Spleen (tissue), 13 donors: ENCODE data around the gene TIPARP. TPM values are rescaled to one million over a fixed set of nuclear protein-coding genes. Genes with fewer than 3 reads are reported as not detected.

Experiments
- DNase-seq: peaks from one replicate; pipeline ENCODE4 v3.0.0-alpha.2; 2020
- H3K27ac ChIP-seq, 8 donors: fragments of 200-600 bp; sonication (generic) in 7 of 8; 1 replicate in 4 of 8; 2 replicates in 4 of 8; pipeline versions ENCODE4 v1.5.0 to v1.8.0; 2016 to 2021; ENCODE audit warnings: inconsistent platforms in 4 of 8, mild to moderate bottlenecking in 4 of 8, moderate library complexity in 1 of 8
- H3K27me3 ChIP-seq, 7 donors: fragments of 200-600 bp; sonication (generic) in 6 of 7; replicated peaks in 1 of 7; 1 replicate in 4 of 7; 2 replicates in 3 of 7; pipeline versions ENCODE4 v1.5.0 to v1.8.0; 2016 to 2021; ENCODE audit warnings: inconsistent platforms in 3 of 7, mild to moderate bottlenecking in 1 of 7
- H3K36me3 ChIP-seq, 6 donors: fragments of 200-600 bp; sonication (generic) in 5 of 6; 1 replicate in 4 of 6; 2 replicates in 2 of 6; pipeline versions ENCODE4 v1.5.0 to v1.8.0; 2016 to 2021; ENCODE audit warnings: inconsistent platforms in 2 of 6
- H3K4me1 ChIP-seq, 6 donors: fragments of 200-600 bp; sonication (generic) in 5 of 6; 1 replicate in 3 of 6; 2 replicates in 3 of 6; pipeline versions ENCODE4 v1.5.0 to v1.8.0; 2016 to 2021; ENCODE audit warnings: inconsistent platforms in 3 of 6
- H3K4me3 ChIP-seq, 8 donors: fragments of 200-600 bp; sonication (generic) in 7 of 8; 1 replicate in 4 of 8; 2 replicates in 4 of 8; pipeline versions ENCODE4 v1.5.0 to v1.8.0; 2016 to 2021; ENCODE audit warnings: inconsistent platforms in 4 of 8, mild to moderate bottlenecking in 4 of 8, moderate library complexity in 2 of 8
- H3K9me3 ChIP-seq, 8 donors: fragments of 200-600 bp; sonication (generic) in 7 of 8; 1 replicate in 4 of 8; 2 replicates in 4 of 8; pipeline versions ENCODE4 v1.5.0 to v1.8.0; 2016 to 2021; ENCODE audit warnings: inconsistent platforms in 4 of 8
- POLR2A ChIP-seq, 3 donors: fragments of 450-650 bp; IDR thresholded peaks; one replicate each; pipeline ENCODE4 v1.5.1; 2017; ENCODE audit warnings: antibody characterized with exemption in 3 of 3, mild to moderate bottlenecking in 1 of 3
- POLR2AphosphoS5 ChIP-seq, 3 donors: sonication (generic); formaldehyde crosslinking; IDR thresholded peaks; one replicate each; pipeline ENCODE4 v1.5.1; 2017; ENCODE audit warnings: antibody characterized with exemption in 3 of 3
- WGBS, 5 donors: extraction: QIAGEN DNeasy Blood & Tissue Kit in 3 of 5; methylation state at CpG; one replicate each; pipeline versions ENCODE4 v1.1.5 to v1.1.7; 2013 to 2018; 5-methylcytosine and 5-hydroxymethylcytosine counted together
- intact Hi-C: fragments of 100-400 bp; cut with DNase I; formaldehyde crosslinking; loops from one replicate; pipeline ENCODE4 v1.15.0; 2023; ENCODE audit warnings: low total_unique reads
- long read RNA-seq, 2 donors: transcript quantifications; one replicate each; lab custom pipeline, GENCODE V29; 2026
- polyA plus RNA-seq, 3 donors: library from polyadenylated mRNA; stranded (reverse); fragments of 200-250 nt; gene quantifications; one replicate each; pipeline ENCODE4 v1.2.1, GENCODE V29; 2013
- total RNA-seq, 7 donors: library from RNA; depleted of rRNA in 3 of 7; stranded (reverse); fragments of >200 nt in 3 of 7; fragmentation: NEBNext Ultra II Directional in 4 of 7; extraction: Animal tissue kit (Norgen Biotek cat#: 25700) in 4 of 7; gene quantifications; one replicate each; pipeline versions ENCODE4 v1.1.0 to v1.2.1, GENCODE V29; 2016 to 2021
- TF ChIP-seq, protein P1 (sequence below), 11 experiments: fragments of 200-600 bp in 7 of 11; fragments of 450-650 bp in 4 of 11; sonication (generic) in 4 of 11; IDR thresholded peaks in 8 of 11; conservative IDR thresholded peaks in 3 of 11; 1 replicate in 7 of 11; 2 replicates in 4 of 11; pipeline versions ENCODE4 v1.4.0 to v1.8.0; 2016 to 2021; ENCODE audit warnings: antibody characterized with exemption in 11 of 11, inconsistent platforms in 4 of 11, mild to moderate bottlenecking in 1 of 11
- donor health status: healthy with polysubstance abuse.
- donor health status: DM: no; HTN: no; CAD: no; lungs with moderate emphysema.
- donor health status: DM: no; HTN: no; CAD: no.
- donor health status: Bipolar disorder and iron deficiency.
- donor health status: healthy.
- donor health status: DM: no; HTN: no; CAD: no.
- donor health status: DM: yes; HTN: yes; CAD: no.

The TIPARP gene, protein sequence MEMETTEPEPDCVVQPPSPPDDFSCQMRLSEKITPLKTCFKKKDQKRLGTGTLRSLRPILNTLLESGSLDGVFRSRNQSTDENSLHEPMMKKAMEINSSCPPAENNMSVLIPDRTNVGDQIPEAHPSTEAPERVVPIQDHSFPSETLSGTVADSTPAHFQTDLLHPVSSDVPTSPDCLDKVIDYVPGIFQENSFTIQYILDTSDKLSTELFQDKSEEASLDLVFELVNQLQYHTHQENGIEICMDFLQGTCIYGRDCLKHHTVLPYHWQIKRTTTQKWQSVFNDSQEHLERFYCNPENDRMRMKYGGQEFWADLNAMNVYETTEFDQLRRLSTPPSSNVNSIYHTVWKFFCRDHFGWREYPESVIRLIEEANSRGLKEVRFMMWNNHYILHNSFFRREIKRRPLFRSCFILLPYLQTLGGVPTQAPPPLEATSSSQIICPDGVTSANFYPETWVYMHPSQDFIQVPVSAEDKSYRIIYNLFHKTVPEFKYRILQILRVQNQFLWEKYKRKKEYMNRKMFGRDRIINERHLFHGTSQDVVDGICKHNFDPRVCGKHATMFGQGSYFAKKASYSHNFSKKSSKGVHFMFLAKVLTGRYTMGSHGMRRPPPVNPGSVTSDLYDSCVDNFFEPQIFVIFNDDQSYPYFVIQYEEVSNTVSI
- total RNA-seq (10 to 100 TPM; 18.9 to 39.8 (median 29.7) TPM), polyA plus RNA-seq (1 to 10 TPM; 4.5 to 8.2 (median 7.3) TPM)
- long read RNA-seq, donor 1, full-length matches to known transcripts: 3 of 3 reads
- long read RNA-seq, donor 1, partial matches to known transcripts: 0 of 3 reads
- long read RNA-seq, donor 1, other reads (novel, unspliced or antisense): 0 of 3 reads
- long read RNA-seq, donor 2, full-length matches to known transcripts: 1 of 1 reads
- long read RNA-seq, donor 2, partial matches to known transcripts: 0 of 1 reads
- long read RNA-seq, donor 2, other reads (novel, unspliced or antisense): 0 of 1 reads

DNA sequence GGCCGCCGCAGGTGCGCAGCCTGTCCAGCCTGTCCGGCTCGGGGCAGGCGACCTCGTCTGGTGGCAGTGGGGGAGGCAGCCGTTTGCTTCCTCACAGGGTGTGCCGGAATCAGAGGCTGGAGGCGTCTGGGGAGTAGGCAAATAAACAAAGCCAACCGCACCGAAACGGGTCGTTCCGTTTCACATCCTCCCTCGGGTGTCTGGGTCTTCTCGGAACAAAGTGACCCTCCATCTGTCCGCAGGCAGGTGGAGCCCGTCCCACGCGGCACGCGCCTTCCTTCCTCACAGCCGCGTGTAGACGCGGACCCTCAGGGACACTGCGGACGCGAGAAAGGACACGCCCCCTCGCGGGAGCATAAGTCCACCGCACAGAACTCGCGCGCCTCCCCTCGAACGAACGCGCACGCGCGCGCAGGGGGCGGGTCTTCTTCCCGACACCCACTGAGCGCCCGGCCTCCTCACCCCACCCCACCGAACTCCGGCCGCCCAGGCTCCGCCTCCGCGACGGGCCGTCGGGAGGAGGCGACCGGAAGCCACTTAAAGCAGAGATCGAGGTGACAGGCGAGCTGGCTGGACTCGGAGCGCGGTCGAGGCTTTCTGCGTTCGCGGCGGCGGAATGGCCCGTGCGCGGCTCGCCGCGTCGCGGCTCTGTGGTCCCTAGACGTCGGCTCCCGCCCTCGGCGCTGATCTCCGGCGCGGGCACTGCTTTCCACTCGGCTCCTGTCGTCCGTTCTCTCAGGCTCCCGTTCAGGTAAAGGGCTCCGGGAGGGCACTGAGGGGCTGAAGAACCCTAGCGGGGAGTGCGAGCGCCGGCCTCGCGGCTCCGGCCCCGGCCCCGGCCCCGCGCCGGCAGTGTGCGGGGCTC lies at the start of gene TIPARP:
Gene TIPARP (plus strand): TSS at position 545 of the 865 bp plus-strand sequence. CDS start 3,108 bp downstream, outside the sequence.
- intact Hi-C loops: loop anchor here (5.0 to 10.0 kb wide), 4 partner anchors 119 to 461 kb away; partner anchors contain the start of gene SSR3
- WGBS, 5 donors: 0 to 1% (median 0%) methylated on average over 48 to 105 of the region's 105 CpGs

DNA sequence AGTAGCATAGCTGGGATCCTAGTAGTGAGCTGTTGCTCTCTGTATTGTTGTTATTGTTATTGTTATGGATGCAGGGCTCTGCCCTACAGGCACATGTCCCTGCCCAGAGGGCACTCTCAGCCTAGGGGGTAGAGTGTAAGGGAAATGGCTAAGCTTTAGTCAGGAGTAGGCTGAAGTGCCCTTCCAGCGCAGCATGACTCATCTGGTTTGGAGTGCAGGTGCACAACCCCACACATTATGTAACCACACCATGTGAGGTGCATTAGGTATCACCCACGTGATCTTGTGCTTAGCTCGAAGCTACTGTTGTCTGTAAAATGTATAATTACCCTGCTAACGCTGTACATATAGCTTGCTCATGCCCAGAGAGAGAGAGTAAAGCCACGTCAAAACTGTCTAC lies 48.3 kb upstream of the TIPARP start:
- H3K27me3 ChIP-seq: no peaks in the 10 kb centered on the region

More for the DNA sequence above, at the start of gene TIPARP:
- Histone ChIP-seq H3K36me3 (peaks cover 0 to 18% (median 8%) of the 10 kb centered on the region in 6 donors), H3K27me3 (no peaks in the 10 kb centered on the region), H3K4me3 (peak within 1 kb of the TSS; percentile 76 to 86 (median 82)), H3K4me1 (peaks cover 12 to 62% (median 40%) of the 10 kb centered on the region in 6 donors), H3K27ac (peak within 1 kb of the TSS; percentile 85 to 99 (median 98)), H3K9me3 (no peaks in the 10 kb centered on the region)
- peak; percentile 75 to 98 (median 93) for TF ChIP-seq POLR2A (IDR thresholded peaks at IDR 0.05)
- TF ChIP-seq, protein P1, sequence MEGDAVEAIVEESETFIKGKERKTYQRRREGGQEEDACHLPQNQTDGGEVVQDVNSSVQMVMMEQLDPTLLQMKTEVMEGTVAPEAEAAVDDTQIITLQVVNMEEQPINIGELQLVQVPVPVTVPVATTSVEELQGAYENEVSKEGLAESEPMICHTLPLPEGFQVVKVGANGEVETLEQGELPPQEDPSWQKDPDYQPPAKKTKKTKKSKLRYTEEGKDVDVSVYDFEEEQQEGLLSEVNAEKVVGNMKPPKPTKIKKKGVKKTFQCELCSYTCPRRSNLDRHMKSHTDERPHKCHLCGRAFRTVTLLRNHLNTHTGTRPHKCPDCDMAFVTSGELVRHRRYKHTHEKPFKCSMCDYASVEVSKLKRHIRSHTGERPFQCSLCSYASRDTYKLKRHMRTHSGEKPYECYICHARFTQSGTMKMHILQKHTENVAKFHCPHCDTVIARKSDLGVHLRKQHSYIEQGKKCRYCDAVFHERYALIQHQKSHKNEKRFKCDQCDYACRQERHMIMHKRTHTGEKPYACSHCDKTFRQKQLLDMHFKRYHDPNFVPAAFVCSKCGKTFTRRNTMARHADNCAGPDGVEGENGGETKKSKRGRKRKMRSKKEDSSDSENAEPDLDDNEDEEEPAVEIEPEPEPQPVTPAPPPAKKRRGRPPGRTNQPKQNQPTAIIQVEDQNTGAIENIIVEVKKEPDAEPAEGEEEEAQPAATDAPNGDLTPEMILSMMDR (IDR thresholded peaks at IDR 0.05 in 8 of 11, conservative IDR thresholded peaks at IDR 0.05 in 3 of 11): peak; percentile 74 to 95 (median 84)
- TF ChIP-seq POLR2AphosphoS5 (IDR thresholded peaks at IDR 0.05): peak; percentile 99 to 100 (median 100)
- peak; percentile 100 for DNase-seq

DNA sequence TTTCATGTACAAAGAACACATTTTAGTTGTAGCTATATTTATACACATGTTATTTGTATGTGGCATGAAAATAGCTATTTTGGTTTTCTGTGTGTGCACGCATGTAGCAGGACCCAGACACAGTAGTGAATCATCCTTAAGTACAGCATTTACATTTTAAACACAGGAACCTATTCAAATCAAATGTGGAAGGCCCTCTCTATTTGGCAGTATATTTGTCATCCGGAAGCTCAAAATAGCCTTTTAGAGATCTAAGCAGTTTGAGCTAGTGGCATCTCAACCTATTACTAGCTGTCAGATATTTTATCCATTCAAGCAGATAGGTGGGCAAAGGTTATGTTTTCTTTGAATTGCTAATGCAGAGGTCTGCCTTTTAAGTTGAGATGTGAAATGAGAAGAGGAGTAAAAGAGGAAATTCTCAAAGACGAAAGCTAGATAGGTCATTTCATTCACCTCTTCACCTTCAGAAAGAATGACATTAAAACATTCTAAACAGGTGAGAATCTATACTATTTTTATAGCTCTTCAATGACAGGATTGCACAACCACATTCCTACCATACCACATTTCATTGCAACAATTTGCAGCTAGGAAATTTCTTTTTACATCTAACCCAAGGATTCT lies 46.3 kb upstream of the TIPARP start:
- no peak for DNase-seq
- intact Hi-C loops: no loop called here
- Histone ChIP-seq H3K4me1 (no peaks in the 10 kb centered on the region), H3K27ac (no peak overlapping the region), H3K9me3 (no peaks in the 10 kb centered on the region), H3K4me3 (no peak overlapping the region), H3K36me3 (no peaks in the 10 kb centered on the region), H3K27me3 (no peaks in the 10 kb centered on the region)
- TF ChIP-seq, protein P1 (IDR thresholded peaks at IDR 0.05 in 8 of 11, conservative IDR thresholded peaks at IDR 0.05 in 3 of 11): no peak
- no peak for TF ChIP-seq POLR2AphosphoS5 (IDR thresholded peaks at IDR 0.05)
- no peak for TF ChIP-seq POLR2A (IDR thresholded peaks at IDR 0.05)
- WGBS, 5 donors: 81 to 86% (median 84%) methylated on average over 3 of the region's 3 CpGs

More for the DNA sequence above, 48.3 kb upstream of the TIPARP start:
- intact Hi-C loops: no loop called here
- Histone ChIP-seq H3K4me1 (no peaks in the 10 kb centered on the region), H3K9me3 (no peaks in the 10 kb centered on the region), H3K27ac (no peak overlapping the region), H3K4me3 (no peak overlapping the region), H3K36me3 (no peaks in the 10 kb centered on the region)
- TF ChIP-seq POLR2A (IDR thresholded peaks at IDR 0.05): no peak
- TF ChIP-seq, protein P1 (IDR thresholded peaks at IDR 0.05 in 8 of 11, conservative IDR thresholded peaks at IDR 0.05 in 3 of 11): no peak
- TF ChIP-seq POLR2AphosphoS5 (IDR thresholded peaks at IDR 0.05): no peak
- no peak for DNase-seq
- WGBS, 5 donors: 63 to 70% (median 66%) methylated on average over 4 to 5 of the region's 5 CpGs
